ENCODE results near the gene ERCC6. TPM values are rescaled to one million over a fixed set of nuclear protein-coding genes. Genes with fewer than 3 reads are reported as not detected.

The ERCC6 gene
- total RNA-seq, 1 donor from 2014 or later = 23.5 TPM

- no peaks in the 10 kb centered on the region for H3K9me3 ChIP-seq
- no peak overlapping the region for H3K4me3 ChIP-seq
- no peak overlapping the region for H3K27ac ChIP-seq
- DNase-seq (no peak), ATAC-seq (no peak)
- H3K27me3 ChIP-seq (ENCODE audit: low read depth) = no peaks in the 10 kb centered on the region
- no peak for TF ChIP-seq CTCF (IDR thresholded peaks at IDR 0.05)
- H3K36me3 ChIP-seq = peaks cover 69% of the 10 kb centered on the region
- intact Hi-C loops (cut with DNase I) = no loop called here
- no peaks in the 10 kb centered on the region for H3K4me1 ChIP-seq
Observed at GRCh38 chr10:49520122-49520775, 18.7 kb downstream of the ERCC6 start.

- Histone ChIP-seq H3K36me3 (peaks cover 66% of the 10 kb centered on the region), H3K27ac (no peak overlapping the region), H3K4me1 (no peaks in the 10 kb centered on the region), H3K9me3 (no peaks in the 10 kb centered on the region), H3K27me3 (ENCODE audit: low read depth) (no peaks in the 10 kb centered on the region), H3K4me3 (no peak overlapping the region)
- intact Hi-C loops (cut with DNase I) = no loop called here
- DNase-seq (no peak), ATAC-seq (peak in 1 of 2 donors; percentile 38)
- TF ChIP-seq CTCF (IDR thresholded peaks at IDR 0.05) = no peak
Observed at GRCh38 chr10:49519717-49520116, 19.2 kb downstream of the ERCC6 start.

- Histone ChIP-seq H3K27ac (no peak overlapping the region), H3K4me1 (no peaks in the 10 kb centered on the region), H3K27me3 (ENCODE audit: low read depth) (no peaks in the 10 kb centered on the region), H3K9me3 (no peaks in the 10 kb centered on the region), H3K36me3 (peaks cover 60% of the 10 kb centered on the region), H3K4me3 (no peak overlapping the region)
- intact Hi-C loops (cut with DNase I) = no loop called here
- DNase-seq (no peak), ATAC-seq (peak; percentile 74 to 75)
- peak; percentile 58 for TF ChIP-seq CTCF (IDR thresholded peaks at IDR 0.05)
Observed at GRCh38 chr10:49518982-49519578, 19.8 kb downstream of the ERCC6 start.

- no peaks in the 10 kb centered on the region for H3K4me1 ChIP-seq
- H3K36me3 ChIP-seq = peaks cover 55% of the 10 kb centered on the region
- no peaks in the 10 kb centered on the region for H3K27me3 ChIP-seq (ENCODE audit: low read depth)
- H3K4me3 ChIP-seq = no peak overlapping the region
- DNase-seq = no peak
- H3K27ac ChIP-seq = no peak overlapping the region
- intact Hi-C loops (cut with DNase I) = no loop called here
- H3K9me3 ChIP-seq = no peaks in the 10 kb centered on the region
- TF ChIP-seq CTCF (IDR thresholded peaks at IDR 0.05) = no peak
- no peak for ATAC-seq
Observed at GRCh38 chr10:49518566-49518965, 20.4 kb downstream of the ERCC6 start.

- Histone ChIP-seq H3K27ac (no peak overlapping the region), H3K27me3 (ENCODE audit: low read depth) (no peaks in the 10 kb centered on the region), H3K4me1 (no peaks in the 10 kb centered on the region), H3K9me3 (no peaks in the 10 kb centered on the region), H3K36me3 (peaks cover 39% of the 10 kb centered on the region), H3K4me3 (no peak overlapping the region)
- intact Hi-C loops (cut with DNase I) = no loop called here
- TF ChIP-seq CTCF (IDR thresholded peaks at IDR 0.05) = no peak
- ATAC-seq (no peak), DNase-seq (no peak)
Observed at GRCh38 chr10:49516216-49516970, 22.5 kb downstream of the ERCC6 start.

Measured in lower lobe of right lung (tissue), 2 donors.